COLO668 (cell line): ENCODE data around the gene ZFHX3.

Source experiments
- DNase-seq: peaks from one replicate; lab custom pipeline; 2025; ENCODE audit not compliant: unreplicated experiment; lab: John Stamatoyannopoulos, UW

Gene ZFHX3

GRCh38 chr16:72983241-72983640 lies 64.7 kb downstream of the ZFHX3 start:
- no peak for DNase-seq

GRCh38 chr16:72979974-72980373 lies 68.0 kb downstream of the ZFHX3 start:
- no peak for DNase-seq

GRCh38 chr16:72978212-72978611 lies 69.7 kb downstream of the ZFHX3 start:
- DNase-seq = no peak

GRCh38 chr16:72977127-72977526 lies 70.8 kb downstream of the ZFHX3 start:
- DNase-seq = no peak

GRCh38 chr16:72976438-72977064 lies 71.4 kb downstream of the ZFHX3 start:
- DNase-seq = no peak

- DNase-seq = no peak
These were observed 72.0 kb downstream of the ZFHX3 start for GRCh38 chr16:72975809-72976437.

- DNase-seq = peak; percentile 17
These were observed 73.7 kb downstream of the ZFHX3 start for GRCh38 chr16:72974142-72974769.

- no peak for DNase-seq
These were observed 74.9 kb downstream of the ZFHX3 start for GRCh38 chr16:72972878-72973571.

GRCh38 chr16:72971370-72971769 lies 76.6 kb downstream of the ZFHX3 start:
- DNase-seq = no peak

GRCh38 chr16:72970656-72971055 lies 77.3 kb downstream of the ZFHX3 start:
- DNase-seq = no peak

GRCh38 chr16:72969812-72970211 lies 78.1 kb downstream of the ZFHX3 start:
- no peak for DNase-seq

- DNase-seq = no peak
These were observed 78.8 kb downstream of the ZFHX3 start for GRCh38 chr16:72969146-72969545.

GRCh38 chr16:72967941-72968340 lies 80.0 kb downstream of the ZFHX3 start:
- DNase-seq = no peak

- DNase-seq = no peak
These were observed 84.2 kb downstream of the ZFHX3 start for GRCh38 chr16:72963533-72964315.

- DNase-seq = no peak
These were observed 85.6 kb downstream of the ZFHX3 start for GRCh38 chr16:72962347-72962746.

GRCh38 chr16:72961863-72962262 lies 86.1 kb downstream of the ZFHX3 start:
- DNase-seq = no peak

- peak; percentile 94 for DNase-seq
These were observed 86.7 kb downstream of the ZFHX3 start for GRCh38 chr16:72961115-72961832.

- no peak for DNase-seq
These were observed 87.8 kb downstream of the ZFHX3 start for GRCh38 chr16:72960101-72960500.

GRCh38 chr16:72959301-72959996 lies 88.5 kb downstream of the ZFHX3 start:
- no peak for DNase-seq

- DNase-seq = no peak
These were observed 89.3 kb downstream of the ZFHX3 start for GRCh38 chr16:72958522-72959076.
